Measurements from ENCODE around the gene RNF213. TPM values are rescaled to one million over a fixed set of nuclear protein-coding genes. Genes with fewer than 3 reads are reported as not detected.

The RNF213 gene
- total RNA-seq, 3 donors from 2014 or later: 135 to 143 (median 136) TPM

- no peaks in the 10 kb centered on the region for H3K4me1 ChIP-seq (ENCODE audit: low read depth)
- H3K4me3 ChIP-seq: no peak overlapping the region
- intact Hi-C loops (cut with DNase I, micrococcal nuclease): no loop called here
- DNase-seq (no peak), ATAC-seq (no peak)
- H3K36me3 ChIP-seq (ENCODE audit: low read depth): peaks cover 3% of the 10 kb centered on the region
- H3K9me3 ChIP-seq: no peaks in the 10 kb centered on the region
- no peak for TF ChIP-seq CTCF (IDR thresholded peaks at IDR 0.05)
Measured at GRCh38 chr17:80318166-80318565, 57.5 kb downstream of the RNF213 start.

- ATAC-seq (no peak), DNase-seq (no peak)
- Histone ChIP-seq H3K4me1 (ENCODE audit: low read depth) (no peaks in the 10 kb centered on the region), H3K9me3 (no peaks in the 10 kb centered on the region), H3K4me3 (no peak overlapping the region), H3K36me3 (ENCODE audit: low read depth) (peaks cover 3% of the 10 kb centered on the region)
- TF ChIP-seq CTCF (IDR thresholded peaks at IDR 0.05): no peak
- intact Hi-C loops (cut with DNase I, micrococcal nuclease): no loop called here
Measured at GRCh38 chr17:80319262-80319998, 58.8 kb downstream of the RNF213 start.

GRCh38 chr17:80319999-80320344 lies 59.3 kb downstream of the RNF213 start:
- no peak for ATAC-seq
- intact Hi-C loops (cut with DNase I, micrococcal nuclease): no loop called here
- DNase-seq: no peak
- Histone ChIP-seq H3K36me3 (ENCODE audit: low read depth) (peaks cover 3% of the 10 kb centered on the region), H3K9me3 (no peaks in the 10 kb centered on the region), H3K4me1 (ENCODE audit: low read depth) (no peaks in the 10 kb centered on the region), H3K4me3 (no peak overlapping the region)
- TF ChIP-seq CTCF (IDR thresholded peaks at IDR 0.05): no peak

- peaks cover 3% of the 10 kb centered on the region for H3K36me3 ChIP-seq (ENCODE audit: low read depth)
- ATAC-seq: no peak
- intact Hi-C loops (cut with DNase I, micrococcal nuclease): no loop called here
- no peak for TF ChIP-seq CTCF (IDR thresholded peaks at IDR 0.05)
- H3K9me3 ChIP-seq: no peaks in the 10 kb centered on the region
- no peak overlapping the region for H3K4me3 ChIP-seq
- no peaks in the 10 kb centered on the region for H3K4me1 ChIP-seq (ENCODE audit: low read depth)
- DNase-seq: no peak
Measured at GRCh38 chr17:80320496-80320895, 59.8 kb downstream of the RNF213 start.

GRCh38 chr17:80322864-80323263 lies 62.2 kb downstream of the RNF213 start:
- intact Hi-C loops (cut with DNase I, micrococcal nuclease): no loop called here
- Histone ChIP-seq H3K4me1 (ENCODE audit: low read depth) (no peaks in the 10 kb centered on the region), H3K4me3 (no peak overlapping the region), H3K9me3 (no peaks in the 10 kb centered on the region), H3K36me3 (ENCODE audit: low read depth) (peaks cover 3% of the 10 kb centered on the region)
- DNase-seq (no peak), ATAC-seq (no peak)
- TF ChIP-seq CTCF (IDR thresholded peaks at IDR 0.05): no peak

GRCh38 chr17:80323982-80324381 lies 63.3 kb downstream of the RNF213 start:
- ATAC-seq: no peak
- H3K9me3 ChIP-seq: no peaks in the 10 kb centered on the region
- no peaks in the 10 kb centered on the region for H3K4me1 ChIP-seq (ENCODE audit: low read depth)
- peaks cover 3% of the 10 kb centered on the region for H3K36me3 ChIP-seq (ENCODE audit: low read depth)
- TF ChIP-seq CTCF (IDR thresholded peaks at IDR 0.05): no peak
- DNase-seq: no peak
- intact Hi-C loops (cut with DNase I, micrococcal nuclease): no loop called here
- no peak overlapping the region for H3K4me3 ChIP-seq
